Muscle of arm (tissue), 12 donors: Measurements from ENCODE around the gene MYH10. TPM values are rescaled to one million over a fixed set of nuclear protein-coding genes. Genes with fewer than 3 reads are reported as not detected.

Experiments
- DNase-seq: peaks from one replicate; pipeline ENCODE4 v3.0.0-alpha.2; 2013
- polyA plus RNA-seq, 12 donors: library from polyadenylated mRNA; unstranded; fragments of 120-200 nt; gene quantifications; one replicate each; pipeline ENCODE4 v1.2.1, GENCODE V29; 2013; ENCODE audit not compliant: insufficient read length in 12 of 12

Gene MYH10
- polyA plus RNA-seq, 12 donors: 46.1 to 100 (median 61.5) TPM; not detected in 1

DNA sequence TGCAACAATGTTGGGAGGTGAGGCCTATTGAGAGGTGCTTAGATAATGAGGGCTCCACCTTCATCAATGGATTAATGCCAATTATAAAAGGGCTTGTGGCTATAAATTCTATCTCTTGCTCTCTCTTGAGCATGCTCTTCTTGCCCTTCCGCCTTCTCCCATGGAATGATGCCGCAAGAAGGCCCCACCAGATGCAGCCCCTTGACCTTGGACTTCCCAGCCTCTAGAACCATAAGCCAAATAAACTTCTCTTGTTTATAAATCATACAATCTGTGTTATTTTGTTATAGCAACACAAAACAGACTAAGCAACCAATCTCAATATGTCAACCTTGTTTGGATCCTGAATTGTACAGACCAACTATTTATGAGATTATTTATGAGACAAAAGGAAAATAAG lies 20.0 kb downstream of the MYH10 start:
- DNase-seq: no peak

DNA sequence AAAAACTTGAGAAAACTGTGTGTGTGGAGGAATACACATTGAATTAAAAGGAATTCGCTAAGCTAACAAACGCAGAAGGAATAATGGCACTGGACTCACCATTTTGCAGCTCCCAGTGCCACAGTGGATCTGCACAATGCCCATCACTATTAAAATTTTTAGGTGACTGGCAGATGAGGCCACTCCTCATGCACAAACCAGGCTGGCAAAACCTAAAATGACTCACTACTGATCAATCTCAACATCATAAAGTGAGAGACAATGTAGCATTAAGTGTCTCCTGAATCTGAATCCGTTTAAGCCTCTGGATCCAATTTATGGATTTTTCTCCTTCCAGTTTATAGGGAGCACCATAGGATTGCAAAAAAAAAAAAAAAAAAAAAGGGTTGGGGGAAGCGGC lies 20.6 kb downstream of the MYH10 start:
- no peak for DNase-seq

DNA sequence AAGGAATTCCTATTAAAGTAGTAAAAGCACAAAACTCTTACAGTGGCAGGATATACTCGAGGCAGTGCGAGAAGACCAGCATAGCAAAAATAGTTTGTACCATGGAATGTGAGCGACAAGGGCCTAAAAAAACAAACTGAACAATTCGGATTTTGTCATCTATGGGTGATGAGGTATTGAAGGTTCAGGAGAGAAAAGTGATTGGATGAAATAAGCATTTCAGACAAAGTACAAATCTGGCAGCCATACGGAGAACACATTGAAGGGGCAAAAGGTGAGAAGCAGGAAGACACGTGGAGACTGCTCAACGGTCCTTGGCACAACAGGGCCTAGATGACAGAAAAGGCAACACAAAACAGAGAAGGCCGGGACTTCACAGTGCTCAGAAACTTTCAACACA lies 22.5 kb downstream of the MYH10 start:
- DNase-seq: no peak

DNA sequence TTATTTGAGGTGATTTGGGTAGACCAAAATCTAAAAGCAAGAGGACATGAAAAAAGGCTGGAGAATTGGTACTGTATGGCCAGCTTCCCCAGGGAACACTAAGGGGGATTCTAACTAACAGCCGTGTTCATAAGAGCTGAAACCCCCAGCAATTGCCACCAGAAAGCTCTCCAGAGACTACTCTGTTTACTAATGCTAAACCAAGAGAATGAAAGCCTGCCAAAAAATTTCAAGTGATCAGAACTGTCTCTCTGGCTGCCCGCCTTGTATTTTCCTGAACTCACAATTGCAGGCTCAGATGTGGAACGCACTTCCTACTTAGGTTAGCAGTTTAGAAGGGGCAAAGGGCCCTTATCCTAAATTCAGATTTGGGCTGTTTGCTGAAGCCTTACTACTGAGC lies 24.1 kb downstream of the MYH10 start:
- peak; percentile 30 for DNase-seq

DNA sequence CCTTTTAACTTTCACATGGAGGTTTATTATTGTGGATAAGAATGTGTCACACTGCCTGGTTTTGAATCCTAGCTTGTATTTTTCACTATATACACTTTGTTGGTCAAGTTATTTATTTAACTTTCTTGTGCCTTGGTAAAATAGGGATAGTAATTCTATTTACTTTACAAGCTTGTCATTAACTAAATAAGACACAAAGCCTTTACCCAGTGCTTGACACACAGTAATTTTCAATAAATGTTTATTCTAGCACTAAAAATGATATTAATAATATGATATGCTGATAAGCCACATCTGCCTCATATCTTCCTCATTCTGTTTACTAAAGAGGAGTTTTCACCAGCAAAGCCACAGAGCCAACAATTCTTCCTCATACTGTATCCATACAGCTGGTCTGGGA lies 27.8 kb downstream of the MYH10 start:
- no peak for DNase-seq

DNA sequence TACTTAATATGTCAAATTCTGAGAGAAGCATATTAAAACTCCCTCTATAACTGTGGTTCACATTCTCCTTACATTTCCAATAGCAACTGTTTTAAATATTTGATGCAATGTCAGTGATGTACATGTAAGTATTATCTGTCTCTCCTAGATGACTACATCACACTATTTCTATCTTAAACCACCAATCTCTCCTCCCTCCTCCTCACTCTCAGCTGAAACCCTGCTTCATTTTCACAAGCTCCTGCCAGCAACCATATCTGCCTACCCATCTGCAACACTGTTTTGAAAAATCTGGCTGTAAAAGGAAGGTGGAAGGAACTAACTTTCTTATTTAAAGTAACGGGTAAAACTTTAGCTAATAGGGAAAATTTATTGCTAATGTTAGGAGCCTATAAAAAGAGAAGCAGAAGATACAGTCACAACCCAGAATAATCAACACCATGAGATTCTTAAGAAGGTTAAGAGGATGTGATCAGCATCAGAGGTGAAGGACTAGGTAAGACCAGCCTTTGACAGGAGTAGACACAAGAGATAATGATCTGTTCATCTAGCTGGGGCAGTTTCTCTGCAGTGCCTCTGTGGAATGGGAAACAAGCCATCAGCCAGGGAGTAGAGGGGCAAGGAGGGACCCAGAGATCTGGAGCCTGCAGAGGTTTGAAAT lies 31.0 kb downstream of the MYH10 start:
- no peak for DNase-seq

DNA sequence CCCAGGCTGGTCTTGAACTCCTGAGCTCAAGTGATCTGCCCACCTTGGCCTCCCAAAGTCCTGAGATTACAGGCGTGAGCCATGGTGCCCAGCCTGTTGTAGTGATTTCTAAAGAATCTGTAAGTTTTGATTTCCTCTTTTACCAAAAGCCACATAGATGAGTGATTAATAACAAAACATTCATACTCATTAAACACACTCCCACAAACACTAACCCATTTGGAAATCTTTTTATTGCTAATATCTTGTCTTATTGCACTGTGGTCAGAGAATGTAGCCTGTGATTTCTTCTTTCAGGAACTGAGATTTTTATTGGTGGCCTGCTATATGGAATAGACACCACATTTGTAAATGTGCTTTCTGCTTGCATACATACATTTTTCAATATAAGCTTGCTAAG lies 31.6 kb downstream of the MYH10 start:
- no peak for DNase-seq

DNA sequence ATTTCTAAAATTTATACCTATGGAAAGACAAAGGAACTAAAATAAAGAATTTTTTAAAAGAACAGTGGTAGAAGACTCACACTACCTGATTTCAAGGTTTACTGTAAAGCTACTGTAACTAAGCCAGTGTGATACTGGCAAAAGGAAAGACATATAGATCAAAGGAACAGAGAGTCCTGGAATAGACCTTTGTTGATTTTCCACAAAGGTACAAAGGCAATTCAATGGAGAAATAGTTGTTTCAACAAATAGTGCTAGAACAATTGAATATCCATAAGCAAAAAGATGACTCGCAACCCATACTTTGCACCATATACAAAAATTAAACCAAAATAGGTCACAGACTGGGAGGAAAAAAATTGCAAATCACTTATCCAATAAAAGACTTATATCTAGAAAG lies 36.7 kb downstream of the MYH10 start:
- no peak for DNase-seq

DNA sequence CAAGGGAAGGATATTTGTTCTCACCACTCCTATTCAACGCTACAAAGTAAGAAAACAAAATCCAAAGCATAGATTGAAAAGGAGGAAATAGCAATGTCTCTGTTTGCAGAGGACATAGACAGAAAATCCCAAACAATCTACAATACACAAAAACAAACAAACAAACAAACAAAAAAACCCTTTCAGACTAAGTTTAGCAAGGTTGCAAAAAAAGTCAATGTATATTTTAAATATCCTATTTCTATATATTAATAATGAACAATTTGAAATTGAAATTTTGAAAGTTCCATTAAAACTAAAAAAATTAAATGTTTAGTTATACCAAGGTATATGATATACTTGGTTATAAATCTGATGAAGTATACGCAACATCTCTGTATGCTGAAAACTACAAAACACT lies 37.2 kb downstream of the MYH10 start:
- DNase-seq: no peak

DNA sequence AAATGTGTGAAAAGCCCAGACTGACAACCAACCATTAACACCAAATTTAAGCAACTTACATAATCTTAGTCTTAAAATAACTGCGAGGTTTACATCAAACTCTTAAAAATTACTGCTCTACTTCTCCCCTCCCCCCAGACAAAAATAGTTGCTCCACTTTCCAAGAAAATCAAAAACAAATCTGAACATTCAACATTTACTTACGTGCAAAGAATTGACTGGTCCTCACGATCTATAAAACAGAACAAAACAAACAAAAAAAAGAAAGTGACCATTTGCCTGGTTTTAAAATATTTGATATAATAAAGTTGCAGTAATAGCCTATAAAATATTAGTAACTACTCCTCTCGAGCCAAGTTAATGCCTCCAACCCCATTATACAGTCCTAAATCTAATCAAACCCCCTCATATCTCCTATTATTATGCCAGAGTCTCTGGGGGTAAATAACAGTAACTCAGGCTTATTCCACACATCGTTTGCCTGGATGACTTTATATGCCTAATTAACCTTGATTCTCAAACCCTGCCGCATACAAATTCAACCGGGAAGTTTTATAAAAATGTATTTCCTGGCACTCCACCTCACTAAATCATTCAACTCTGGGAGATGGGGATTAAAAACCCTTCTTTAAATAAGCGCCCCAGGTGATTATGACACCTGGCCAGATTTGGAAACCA lies 41.5 kb downstream of the MYH10 start:
- DNase-seq: no peak

DNA sequence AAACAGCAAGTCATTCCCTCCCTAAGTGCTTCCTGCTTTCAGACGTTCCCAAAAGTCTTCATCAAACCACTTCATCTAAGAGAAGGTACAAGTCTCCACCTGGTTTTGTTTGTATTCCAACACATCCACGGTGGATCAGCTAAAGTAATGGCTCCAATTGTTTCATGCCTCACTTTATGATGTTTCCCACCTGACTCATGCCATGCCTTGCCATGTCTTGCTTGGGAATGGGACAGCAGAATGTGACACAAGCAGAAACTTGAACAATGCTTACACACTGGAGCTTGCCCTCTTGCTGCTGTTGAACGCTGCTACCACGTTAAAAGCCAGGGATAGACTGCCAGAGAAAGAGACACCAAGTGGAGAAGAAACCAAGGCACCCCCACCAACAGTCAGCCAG lies 43.8 kb downstream of the MYH10 start:
- no peak for DNase-seq

DNA sequence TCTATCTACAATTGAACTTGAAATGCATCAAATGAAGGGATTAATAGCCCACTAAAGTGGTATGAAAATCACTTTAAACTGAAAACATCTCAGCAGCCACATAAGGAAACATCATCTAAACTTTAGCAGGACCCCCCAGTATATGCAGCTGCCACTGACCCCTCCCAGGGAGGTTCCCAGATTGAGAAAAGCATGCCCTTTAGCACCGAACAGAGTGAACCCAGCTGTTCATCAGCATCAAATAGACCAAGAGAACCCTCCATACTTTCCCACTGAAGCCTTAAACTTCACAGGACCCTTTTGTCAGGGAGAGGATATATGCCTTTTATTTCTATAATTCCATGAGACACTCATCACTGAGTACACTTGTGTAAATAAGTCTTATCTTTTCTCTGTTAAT lies 44.6 kb downstream of the MYH10 start:
- no peak for DNase-seq

DNA sequence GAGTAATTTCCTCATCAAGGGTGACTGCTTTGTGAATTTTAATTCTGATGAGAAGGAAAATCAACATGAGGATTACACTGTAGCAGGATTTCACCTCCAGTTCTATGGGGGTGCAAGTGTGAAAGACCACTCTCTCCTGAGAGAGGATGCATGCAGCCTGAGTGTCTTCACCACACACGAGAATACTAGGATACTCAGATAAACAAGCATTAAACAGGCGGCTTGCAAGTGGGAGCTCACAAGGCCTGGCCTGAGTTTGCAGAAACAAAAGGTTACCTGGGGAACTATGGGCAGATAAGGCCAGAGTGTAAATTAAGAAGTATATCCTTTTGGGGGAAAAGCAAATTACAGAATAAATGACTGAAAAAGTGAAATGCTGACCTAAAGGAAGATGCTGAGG lies 46.6 kb downstream of the MYH10 start:
- no peak for DNase-seq

DNA sequence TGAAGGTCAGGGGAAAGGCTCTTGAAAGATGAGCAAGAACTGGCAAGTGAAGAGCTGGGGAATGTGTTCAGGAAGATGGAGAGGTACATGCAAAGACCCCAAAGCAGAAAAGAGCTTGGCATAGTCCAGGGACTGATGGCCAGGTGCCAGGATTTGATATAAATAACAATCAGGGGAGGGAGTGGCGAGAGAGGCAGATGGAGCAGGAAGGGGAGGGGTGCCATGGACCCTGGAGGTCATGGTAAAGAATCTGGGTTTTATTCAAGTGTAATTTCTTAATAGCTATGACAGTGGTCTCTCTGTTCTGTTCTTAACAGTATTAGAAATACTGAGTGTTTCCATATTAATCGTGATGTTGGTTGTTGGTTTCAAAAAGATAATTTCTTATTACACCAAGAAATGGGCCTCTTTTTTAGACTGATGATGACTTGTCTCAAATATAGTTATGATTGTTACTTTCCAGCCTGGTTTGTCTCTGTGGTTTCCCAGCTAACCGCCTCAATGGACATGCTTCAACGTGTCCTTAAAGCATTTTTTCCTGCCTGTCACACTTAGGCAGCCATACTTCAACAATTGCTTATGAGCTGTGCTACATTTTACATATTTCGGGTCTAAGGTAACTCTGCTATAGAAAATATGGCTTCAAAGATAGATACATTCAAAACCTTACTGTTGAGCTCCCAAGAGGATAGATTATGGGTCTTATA lies 49.4 kb downstream of the MYH10 start:
- DNase-seq: no peak

DNA sequence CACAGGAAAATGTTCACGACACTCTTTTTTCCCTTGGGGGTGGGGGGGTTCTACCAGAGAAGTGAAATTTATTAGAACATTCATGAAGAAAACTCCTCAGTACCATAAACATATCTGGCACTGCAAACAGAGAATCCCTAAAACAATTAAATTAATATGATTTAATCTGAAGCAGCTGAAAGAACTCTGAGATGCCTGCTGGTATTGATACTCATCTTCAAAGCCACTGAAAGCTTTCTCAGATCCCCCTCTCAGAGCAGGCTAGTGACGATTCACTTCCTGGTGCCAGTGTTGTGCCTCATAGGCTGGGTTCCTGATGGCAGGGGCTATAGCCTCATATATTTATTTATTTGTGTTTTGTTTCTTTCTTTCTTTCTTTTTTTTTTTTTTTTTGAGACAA lies 52.7 kb downstream of the MYH10 start:
- DNase-seq: no peak

DNA sequence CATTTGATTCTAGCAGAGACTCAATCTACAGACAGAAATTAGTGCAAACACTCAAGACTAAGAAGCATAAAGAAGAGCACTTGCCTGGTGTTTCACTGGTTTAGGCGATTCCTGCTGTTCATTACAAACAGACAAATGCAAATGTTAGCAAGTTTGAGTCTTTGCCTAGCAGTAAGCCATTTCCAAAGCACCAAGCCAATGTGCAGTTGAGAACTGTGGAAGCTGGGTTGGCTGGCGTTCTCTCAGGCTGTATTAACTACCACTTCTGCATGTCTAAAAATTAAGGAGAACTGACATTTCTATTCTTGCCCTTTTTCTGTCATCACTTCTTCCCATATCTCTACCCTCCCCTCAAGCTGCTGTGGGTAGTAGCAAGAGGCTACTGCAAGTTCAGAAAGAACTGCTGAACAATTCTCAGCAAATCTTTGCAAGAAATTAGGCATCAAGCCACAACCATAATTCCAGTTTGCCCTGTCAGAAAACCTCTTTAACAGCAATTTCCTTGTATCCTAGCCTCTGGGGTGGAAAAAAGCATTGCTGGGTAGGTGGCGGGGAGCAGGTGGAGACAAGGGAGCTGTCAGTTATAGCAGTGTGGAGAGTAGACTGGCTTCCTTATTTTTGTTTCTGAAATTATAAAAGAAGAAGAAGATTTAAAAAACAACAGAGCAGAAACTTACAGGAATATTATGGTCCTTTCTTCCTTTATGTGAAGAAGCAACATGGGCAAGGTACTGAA lies 53.8 kb downstream of the MYH10 start:
- no peak for DNase-seq

DNA sequence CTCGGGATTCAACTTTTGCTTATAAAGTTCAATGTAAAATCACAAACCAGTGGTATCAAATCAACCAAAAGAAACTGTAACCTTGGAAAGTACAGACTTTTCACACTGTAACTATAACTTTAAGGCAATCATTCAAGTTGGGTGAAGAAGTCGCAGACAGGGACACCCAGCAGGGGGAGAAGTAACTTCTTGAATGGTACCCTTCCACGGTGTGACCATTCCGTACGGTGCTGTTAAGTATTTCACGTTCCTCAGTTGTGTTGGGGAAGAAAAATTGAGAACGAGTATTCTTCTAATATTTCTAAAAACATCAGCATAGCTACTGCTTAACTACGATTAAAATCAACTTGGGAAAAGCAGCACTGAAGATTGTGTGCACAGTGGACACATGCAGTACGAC lies 55.8 kb downstream of the MYH10 start:
- DNase-seq: no peak

DNA sequence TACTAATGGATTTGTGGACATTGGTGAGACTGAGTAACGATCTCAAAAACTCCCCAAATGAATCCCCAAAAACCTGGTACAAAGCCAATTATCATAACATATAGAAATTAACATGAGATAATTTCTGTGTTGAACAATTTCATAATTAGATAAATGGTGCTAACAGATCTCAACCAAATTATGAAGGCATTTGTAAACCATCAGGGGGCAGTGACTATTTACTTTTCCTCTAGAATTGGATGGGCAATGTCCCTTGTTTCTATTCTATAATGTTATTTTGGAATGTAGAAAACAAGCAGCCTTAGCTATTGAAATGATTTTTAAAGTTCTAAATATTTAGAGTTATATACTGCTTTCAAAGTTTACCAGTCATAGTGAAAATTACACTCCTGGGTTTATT lies 57.8 kb downstream of the MYH10 start:
- no peak for DNase-seq

DNA sequence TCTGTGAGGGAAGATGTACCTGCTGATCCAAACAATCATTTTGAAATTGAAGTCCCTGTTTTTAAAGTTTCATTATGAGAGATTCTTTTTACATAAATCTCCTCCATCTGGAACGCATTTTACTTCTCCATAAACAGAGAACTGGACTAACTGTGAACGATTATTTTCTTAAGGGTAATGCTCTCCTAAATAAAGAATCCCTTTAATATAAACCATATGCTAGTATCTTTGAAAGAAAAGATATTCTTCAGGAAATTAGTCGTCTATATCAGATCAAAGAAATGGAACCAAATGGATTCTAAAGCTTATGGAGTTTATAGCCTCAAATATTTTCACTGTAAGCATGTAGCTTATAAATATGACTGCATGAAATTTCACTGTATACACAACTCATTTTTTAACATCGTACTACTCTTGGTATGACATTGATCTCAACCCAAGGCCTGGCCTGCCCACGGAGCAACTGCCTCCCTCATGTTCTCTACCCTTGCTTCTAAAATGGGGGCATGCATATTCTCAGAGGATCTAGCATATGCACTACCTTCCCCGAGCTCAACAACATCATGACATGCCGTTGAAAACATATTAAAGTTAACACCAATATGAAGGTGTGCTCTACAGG lies 66.4 kb downstream of the MYH10 start:
- peak; percentile 13 for DNase-seq

DNA sequence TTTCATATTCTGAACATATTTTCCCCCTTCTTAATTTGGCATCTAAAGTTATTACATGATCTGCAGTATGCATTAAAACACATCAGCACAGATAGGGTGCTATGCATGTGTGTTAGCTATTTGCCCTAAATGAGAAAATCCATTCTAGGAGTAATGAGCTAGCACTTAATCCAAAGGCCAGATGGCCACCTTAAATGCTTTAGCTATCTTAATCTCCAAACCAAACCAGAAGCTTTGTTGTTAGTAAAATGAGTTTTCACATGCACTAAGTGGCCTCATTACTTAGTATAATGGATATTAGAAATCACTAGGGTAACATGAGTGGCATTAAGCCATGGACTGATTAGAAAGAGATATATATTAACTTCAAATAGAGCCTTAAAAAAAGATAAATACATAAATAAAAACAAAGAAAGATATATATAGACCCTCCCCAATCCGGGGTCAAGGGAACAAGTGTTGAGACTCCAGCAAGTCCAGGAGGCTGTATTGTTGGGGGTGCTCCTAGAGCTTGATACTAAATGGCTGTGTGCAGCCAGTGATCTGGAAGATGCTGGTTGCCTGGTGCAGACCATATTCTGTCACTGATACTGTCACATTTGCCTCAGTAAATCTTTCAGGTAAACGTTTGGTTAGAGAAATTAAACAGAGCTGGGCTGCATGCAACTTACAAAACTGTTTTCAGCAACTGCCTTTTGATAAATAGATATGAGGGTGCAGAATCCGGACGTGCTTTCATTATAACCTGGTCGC lies 67.3 kb downstream of the MYH10 start:
- no peak for DNase-seq

DNA sequence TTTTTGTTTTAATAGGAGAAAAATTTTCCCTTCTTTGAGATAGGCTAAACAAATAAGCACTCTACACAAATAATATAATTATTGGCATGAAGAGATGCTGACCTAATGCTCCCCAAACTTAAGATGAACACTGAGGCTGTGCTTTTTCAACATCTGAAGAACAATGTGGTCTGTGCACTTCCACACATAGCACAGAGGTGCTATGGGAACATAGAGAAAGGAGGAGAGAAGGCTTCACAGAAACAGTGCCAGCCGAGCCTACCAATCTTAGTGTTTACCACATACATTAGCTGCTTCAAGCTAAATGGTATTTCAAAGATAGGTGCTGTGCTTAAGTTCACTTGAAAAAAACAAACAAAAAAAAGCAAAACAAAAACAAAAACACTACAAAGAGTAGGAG lies 72.4 kb downstream of the MYH10 start:
- no peak for DNase-seq
